ENCODE results near the gene SYNPO2.
A peak's percentile ranks its signal among the peaks of the same experiment; 100 is the strongest.

SYNPO2 gene

DNA sequence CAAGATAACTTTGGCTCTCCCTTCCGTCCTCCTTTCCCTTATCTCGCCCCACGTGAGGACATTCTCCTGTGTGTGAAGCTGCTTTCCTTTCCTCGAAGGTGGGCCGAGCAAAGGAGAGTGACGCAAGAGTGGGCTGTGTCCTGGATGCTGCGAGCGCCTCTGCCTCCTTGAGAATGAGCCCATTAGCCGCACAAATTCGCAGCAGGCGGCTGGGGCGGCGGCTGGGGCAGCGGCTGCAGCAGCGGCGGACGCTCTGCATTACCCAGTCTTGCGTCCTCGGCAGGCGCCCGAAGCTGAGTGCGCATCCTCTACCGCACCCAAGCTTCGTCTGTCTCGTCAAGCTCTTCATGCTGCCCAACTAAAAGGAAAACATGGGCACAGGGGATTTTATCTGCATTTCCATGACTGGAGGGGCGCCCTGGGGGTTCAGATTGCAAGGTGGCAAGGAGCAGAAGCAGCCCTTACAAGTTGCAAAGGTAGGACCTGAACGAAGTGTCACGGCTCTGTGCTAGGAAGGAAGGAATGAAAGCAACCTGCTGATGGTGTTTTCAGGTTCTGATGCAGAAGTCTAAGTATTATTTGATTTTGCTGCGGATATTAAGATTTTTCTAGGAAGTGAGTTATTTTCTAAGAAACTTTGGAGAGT is at the start of gene SYNPO2:
Gene SYNPO2 (plus strand): TSS at position 189 of the 646 bp plus-strand sequence. CDS start 183 bp downstream, at position 372.
- no peaks in the 10 kb centered on the region for H3K36me3 Mint-ChIP-seq
- H3K4me1 Mint-ChIP-seq = peaks cover 17% of the 10 kb centered on the region
- H3K4me3 Mint-ChIP-seq = peak within 1 kb of the TSS; percentile 83
- H3K27ac Mint-ChIP-seq = no peak within 1 kb of the TSS
- H3K27me3 Mint-ChIP-seq = peaks cover 24% of the 10 kb centered on the region
- no peaks in the 10 kb centered on the region for H3K9me3 Mint-ChIP-seq

GRCh38 chr4:118839221-118839927 is 49.3 kb upstream of the SYNPO2 start:
- Mint-ChIP-seq H3K4me1 (peaks cover 22% of the 10 kb centered on the region), H3K27ac (no peak overlapping the region), H3K4me3 (no peak overlapping the region), H3K36me3 (no peaks in the 10 kb centered on the region), H3K9me3 (no peaks in the 10 kb centered on the region), H3K27me3 (no peaks in the 10 kb centered on the region)

- H3K9me3 Mint-ChIP-seq = no peaks in the 10 kb centered on the region
- H3K27ac Mint-ChIP-seq = no peak overlapping the region
- H3K4me3 Mint-ChIP-seq = no peak overlapping the region
- peaks cover 11% of the 10 kb centered on the region for H3K4me1 Mint-ChIP-seq
- no peaks in the 10 kb centered on the region for H3K36me3 Mint-ChIP-seq
- no peaks in the 10 kb centered on the region for H3K27me3 Mint-ChIP-seq
These were observed 46.6 kb upstream of the SYNPO2 start for GRCh38 chr4:118842055-118842454.

DNA sequence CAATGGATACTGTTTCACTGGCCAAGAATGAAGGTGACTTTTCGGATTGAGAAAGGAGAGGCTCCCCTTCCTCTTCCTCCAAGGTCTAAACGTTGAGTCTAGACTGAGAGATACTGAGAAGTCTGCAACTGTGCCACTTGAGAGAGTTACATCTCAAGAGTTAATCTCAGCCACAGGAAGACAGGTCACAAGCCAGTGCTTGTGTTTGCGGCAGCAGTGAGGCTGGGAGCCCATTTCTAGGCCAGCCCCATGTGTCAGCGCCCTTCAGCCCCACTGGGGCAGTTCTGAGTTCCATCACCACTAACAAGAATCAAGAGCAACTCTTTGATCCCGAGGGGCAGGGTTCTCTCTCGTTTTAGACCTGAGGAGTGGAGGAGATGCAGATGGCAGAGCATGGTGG is 45.4 kb upstream of the SYNPO2 start:
- no peak overlapping the region for H3K4me3 Mint-ChIP-seq

GRCh38 chr4:118845552-118846050 is 43.1 kb upstream of the SYNPO2 start:
- Mint-ChIP-seq H3K27me3 (peaks cover 3% of the 10 kb centered on the region), H3K9me3 (no peaks in the 10 kb centered on the region), H3K27ac (no peak overlapping the region), H3K4me1 (peaks cover 20% of the 10 kb centered on the region), H3K36me3 (no peaks in the 10 kb centered on the region), H3K4me3 (no peak overlapping the region)

More for the DNA sequence above, 45.4 kb upstream of the SYNPO2 start:
- Mint-ChIP-seq H3K27me3 (peaks cover 3% of the 10 kb centered on the region), H3K4me1 (peaks cover 11% of the 10 kb centered on the region), H3K27ac (no peak overlapping the region), H3K9me3 (no peaks in the 10 kb centered on the region), H3K36me3 (no peaks in the 10 kb centered on the region)

DNA sequence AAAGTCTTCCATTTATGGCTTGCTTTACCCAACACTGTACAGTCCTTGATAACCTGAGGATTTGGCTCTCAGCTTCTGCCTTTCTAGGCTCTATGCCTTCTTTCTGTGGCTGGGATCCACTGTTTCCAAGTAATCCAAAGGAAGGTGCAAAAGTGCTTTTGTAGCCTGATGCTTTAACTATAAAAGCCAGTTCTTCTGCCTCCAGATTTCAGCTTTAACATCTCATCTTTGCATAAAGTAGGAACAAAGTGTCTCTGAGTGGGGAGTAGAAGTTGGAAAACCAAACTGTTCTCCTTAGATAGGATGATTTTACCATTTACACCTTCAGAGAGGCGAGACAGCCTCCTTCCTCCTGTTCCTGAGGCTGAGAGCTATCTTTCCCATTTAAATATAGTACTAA is 41.7 kb upstream of the SYNPO2 start:
- peaks cover 25% of the 10 kb centered on the region for H3K4me1 Mint-ChIP-seq

DNA sequence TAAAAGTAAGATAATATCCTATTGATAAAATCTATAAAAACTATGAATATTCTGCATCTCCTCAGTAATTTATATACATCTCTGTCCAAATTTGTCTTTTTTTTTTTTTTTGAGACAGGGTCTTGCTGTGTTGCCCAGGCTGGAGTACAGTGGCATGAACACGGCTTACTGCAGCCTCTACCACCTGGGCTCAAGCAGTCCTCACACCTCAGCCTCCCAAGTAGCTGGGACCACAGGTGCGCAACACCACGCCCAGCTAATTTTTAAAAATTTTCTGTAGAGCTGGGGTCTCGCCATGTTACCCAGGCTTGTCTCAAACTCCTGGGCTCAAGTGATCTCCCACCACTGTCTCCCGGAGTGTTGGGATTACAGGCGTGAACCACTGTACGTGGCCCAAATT is 40.4 kb upstream of the SYNPO2 start:
- Mint-ChIP-seq H3K4me1 (peaks cover 26% of the 10 kb centered on the region), H3K9me3 (no peaks in the 10 kb centered on the region), H3K4me3 (no peak overlapping the region), H3K27me3 (peaks cover 3% of the 10 kb centered on the region), H3K27ac (no peak overlapping the region), H3K36me3 (peaks cover 6% of the 10 kb centered on the region)

More for the DNA sequence above, 41.7 kb upstream of the SYNPO2 start:
- H3K27ac Mint-ChIP-seq = no peak overlapping the region
- no peak overlapping the region for H3K4me3 Mint-ChIP-seq
- H3K9me3 Mint-ChIP-seq = no peaks in the 10 kb centered on the region
- peaks cover under 1% of the 10 kb centered on the region for H3K36me3 Mint-ChIP-seq
- peaks cover 3% of the 10 kb centered on the region for H3K27me3 Mint-ChIP-seq

DNA sequence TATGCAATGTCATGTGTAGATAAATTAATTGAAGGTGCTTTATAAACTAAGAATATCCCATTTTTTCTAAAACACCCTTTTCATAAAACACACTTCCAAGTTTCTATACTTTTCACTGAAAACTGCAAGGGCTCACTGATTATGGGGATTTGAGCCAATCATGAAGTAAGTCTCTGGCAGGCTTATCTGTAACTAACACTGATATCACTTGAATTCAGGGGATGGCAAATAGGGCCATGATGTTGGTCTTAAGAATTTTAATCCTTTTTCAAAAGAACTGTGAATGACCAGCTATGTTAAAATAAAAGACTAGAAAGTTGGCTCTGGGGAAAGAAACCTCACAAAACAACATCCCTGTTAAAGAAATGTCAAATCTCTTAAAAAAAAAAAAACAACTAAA is 39.8 kb upstream of the SYNPO2 start:
- H3K36me3 Mint-ChIP-seq = peaks cover 6% of the 10 kb centered on the region
- no peaks in the 10 kb centered on the region for H3K9me3 Mint-ChIP-seq
- peaks cover 3% of the 10 kb centered on the region for H3K27me3 Mint-ChIP-seq
- H3K4me3 Mint-ChIP-seq = no peak overlapping the region
- H3K4me1 Mint-ChIP-seq = peaks cover 33% of the 10 kb centered on the region
- H3K27ac Mint-ChIP-seq = no peak overlapping the region

DNA sequence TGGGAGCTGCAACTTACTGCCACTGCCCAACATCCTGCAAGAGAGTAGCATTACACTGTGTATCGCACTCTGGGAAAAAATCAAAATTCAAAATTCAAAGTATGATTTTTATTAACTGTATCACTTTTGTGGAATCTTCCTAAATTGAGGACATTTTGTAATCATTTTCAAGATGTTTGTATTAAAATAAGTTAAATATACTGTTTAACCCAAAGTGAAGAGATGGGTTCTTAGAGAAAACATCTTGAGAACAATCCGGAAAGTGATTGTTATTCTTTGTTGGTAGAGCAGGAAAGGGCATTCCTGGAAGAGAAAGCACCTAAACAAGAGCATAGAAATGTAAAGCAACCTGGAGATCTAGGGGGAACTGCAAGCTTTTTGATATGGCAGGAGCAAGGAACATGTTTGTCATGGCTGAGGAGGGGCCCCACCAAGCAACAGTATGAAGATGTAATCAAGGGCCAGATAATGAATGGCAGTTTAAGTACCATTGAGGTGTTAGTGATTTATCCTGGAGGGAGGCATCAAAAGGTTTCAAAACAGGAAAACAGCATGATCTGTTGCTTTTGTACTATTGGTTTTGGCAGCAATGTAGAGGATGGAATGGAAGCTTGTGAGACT is 38.7 kb upstream of the SYNPO2 start:
- Mint-ChIP-seq H3K4me1 (peaks cover 36% of the 10 kb centered on the region), H3K27ac (peak overlapping the region; percentile 90), H3K27me3 (peaks cover 3% of the 10 kb centered on the region), H3K9me3 (no peaks in the 10 kb centered on the region), H3K4me3 (peak overlapping the region; percentile 91), H3K36me3 (peaks cover 6% of the 10 kb centered on the region)

DNA sequence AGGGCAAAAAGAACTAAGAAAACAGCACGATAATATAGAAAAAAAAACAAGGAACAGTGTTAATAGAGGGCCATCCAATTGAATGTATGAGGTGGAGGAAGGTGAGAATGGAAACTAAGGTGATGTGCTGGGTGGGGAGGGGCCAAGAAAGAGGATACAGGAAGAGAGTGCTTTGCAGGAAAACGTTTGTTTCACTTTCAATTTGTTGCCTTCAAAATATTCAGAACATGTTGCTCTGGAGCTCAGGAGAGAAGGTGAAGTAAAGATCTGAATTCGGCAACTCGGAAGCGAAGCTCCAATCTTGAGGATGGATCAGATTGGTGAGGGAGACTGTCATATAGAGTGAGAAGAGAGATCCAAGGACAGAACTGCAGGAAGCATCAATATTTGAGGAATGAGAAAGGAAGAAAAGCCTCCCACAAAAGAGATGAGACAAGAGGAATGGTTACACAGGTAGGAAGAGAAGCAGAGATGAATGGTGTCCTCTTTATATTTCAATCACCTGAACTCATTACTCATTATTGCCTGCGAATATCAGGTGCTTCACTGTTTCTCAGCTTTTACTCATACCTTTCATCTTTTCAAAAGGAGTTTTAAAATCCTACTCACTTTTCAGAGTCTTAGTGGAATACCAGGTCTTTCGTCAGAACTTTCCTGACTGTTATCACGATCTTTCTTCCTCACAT is 38.0 kb upstream of the SYNPO2 start:
- H3K4me3 Mint-ChIP-seq = peak overlapping the region; percentile 91
- peak overlapping the region; percentile 90 for H3K27ac Mint-ChIP-seq
- H3K9me3 Mint-ChIP-seq = no peaks in the 10 kb centered on the region
- peaks cover 36% of the 10 kb centered on the region for H3K4me1 Mint-ChIP-seq
- H3K36me3 Mint-ChIP-seq = peaks cover 6% of the 10 kb centered on the region
- peaks cover 3% of the 10 kb centered on the region for H3K27me3 Mint-ChIP-seq

GRCh38 chr4:118857760-118858159 is 30.9 kb upstream of the SYNPO2 start:
- Mint-ChIP-seq H3K4me1 (peaks cover 16% of the 10 kb centered on the region), H3K9me3 (no peaks in the 10 kb centered on the region), H3K36me3 (peaks cover 2% of the 10 kb centered on the region), H3K27me3 (no peaks in the 10 kb centered on the region), H3K27ac (no peak overlapping the region), H3K4me3 (no peak overlapping the region)

DNA sequence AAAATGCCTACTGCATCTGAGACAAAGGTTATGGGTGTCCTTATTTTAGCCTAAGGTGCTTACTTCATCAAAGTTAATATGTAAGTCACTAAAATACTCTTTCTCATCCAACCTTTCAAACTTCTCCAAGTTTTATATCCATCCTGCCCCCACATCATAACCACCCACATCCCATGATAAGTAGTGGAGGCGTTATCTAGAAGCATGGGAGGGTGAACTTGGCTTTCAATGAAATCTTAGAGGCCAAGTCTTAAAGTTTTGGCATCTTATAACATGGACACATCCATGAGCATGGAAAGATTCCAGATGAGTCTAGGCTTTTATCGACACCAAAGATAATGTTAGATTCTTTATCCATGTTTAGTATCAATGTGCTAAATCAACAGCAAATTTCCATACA is 29.9 kb upstream of the SYNPO2 start:
- H3K9me3 Mint-ChIP-seq = no peaks in the 10 kb centered on the region
- H3K27ac Mint-ChIP-seq = no peak overlapping the region
- no peaks in the 10 kb centered on the region for H3K27me3 Mint-ChIP-seq
- H3K36me3 Mint-ChIP-seq = peaks cover 2% of the 10 kb centered on the region
- H3K4me3 Mint-ChIP-seq = no peak overlapping the region
- peaks cover 10% of the 10 kb centered on the region for H3K4me1 Mint-ChIP-seq

DNA sequence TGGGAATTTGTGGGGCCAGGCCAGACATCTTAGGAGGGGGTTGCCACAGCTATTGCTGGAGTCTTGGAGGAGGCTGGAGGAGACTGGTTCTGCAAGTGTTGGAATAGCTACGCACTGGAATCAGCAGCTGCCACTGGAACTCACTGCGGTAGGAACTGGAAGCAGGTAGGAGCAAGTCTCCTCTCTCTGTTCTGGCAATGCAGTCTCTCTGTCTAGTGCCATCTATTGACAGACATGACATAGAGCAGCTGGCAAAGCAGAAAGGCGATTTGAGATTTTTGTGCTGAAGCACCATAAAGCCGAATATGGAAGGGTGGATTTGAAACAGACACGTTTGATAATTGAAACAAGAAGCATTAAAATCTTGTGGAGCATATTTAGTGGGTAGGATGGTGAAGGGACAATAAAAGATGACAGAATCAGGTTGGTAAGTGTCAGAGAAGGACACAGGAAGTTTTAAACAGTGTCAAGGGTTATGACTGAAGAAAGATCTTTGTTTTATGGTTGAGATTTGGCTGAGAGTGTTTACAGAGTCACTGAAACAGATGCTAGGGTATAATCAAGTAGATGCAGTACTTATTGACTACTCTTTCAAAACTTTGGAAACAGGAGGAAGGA is 23.5 kb upstream of the SYNPO2 start:
- H3K27me3 Mint-ChIP-seq = no peaks in the 10 kb centered on the region
- H3K4me1 Mint-ChIP-seq = peaks cover 5% of the 10 kb centered on the region
- H3K9me3 Mint-ChIP-seq = no peaks in the 10 kb centered on the region
- peaks cover 2% of the 10 kb centered on the region for H3K36me3 Mint-ChIP-seq
- H3K4me3 Mint-ChIP-seq = no peak overlapping the region
- no peak overlapping the region for H3K27ac Mint-ChIP-seq

DNA sequence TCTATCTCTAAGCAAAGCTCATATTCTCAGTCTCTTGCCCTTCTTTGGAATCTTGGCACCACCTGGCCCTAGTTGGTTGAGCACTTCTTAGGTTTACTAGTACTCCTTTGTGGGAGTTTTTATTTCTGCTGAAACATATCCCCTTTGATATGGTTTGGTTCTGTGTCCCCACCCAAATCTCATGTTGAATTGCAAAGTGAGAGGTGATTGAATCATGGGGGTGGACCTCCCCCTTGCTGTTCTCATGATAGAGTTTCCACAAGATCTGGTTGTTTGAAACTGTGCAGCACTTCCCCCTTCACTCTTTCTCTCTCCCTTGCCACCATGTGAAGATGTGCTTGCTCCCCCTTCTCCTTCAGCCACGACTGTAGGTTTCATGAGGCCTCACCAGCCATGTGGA is 22.2 kb upstream of the SYNPO2 start:
- Mint-ChIP-seq H3K4me3 (no peak overlapping the region), H3K9me3 (no peaks in the 10 kb centered on the region), H3K4me1 (peaks cover 5% of the 10 kb centered on the region), H3K27ac (no peak overlapping the region), H3K36me3 (no peaks in the 10 kb centered on the region), H3K27me3 (no peaks in the 10 kb centered on the region)

- H3K27ac Mint-ChIP-seq = no peak overlapping the region
- H3K9me3 Mint-ChIP-seq = no peaks in the 10 kb centered on the region
- H3K4me3 Mint-ChIP-seq = no peak overlapping the region
- no peaks in the 10 kb centered on the region for H3K27me3 Mint-ChIP-seq
- no peaks in the 10 kb centered on the region for H3K36me3 Mint-ChIP-seq
- H3K4me1 Mint-ChIP-seq = peaks cover 5% of the 10 kb centered on the region
These were observed 21.2 kb upstream of the SYNPO2 start for GRCh38 chr4:118867311-118868067.
